Lower lobe of right lung (tissue), 2 donors: Measurements from ENCODE around the gene FBXO2. TPM values are rescaled to one million over a fixed set of nuclear protein-coding genes. Genes with fewer than 3 reads are reported as not detected.

Experiments
- ATAC-seq, 2 donors: fragments of 200-7000 bp; cut with Tn5 transposase; one replicate each; pipeline ENCODE4 v1.9.1; 2020 to 2022; ENCODE audit warnings: mild to moderate bottlenecking in 2 of 2, moderate library complexity in 2 of 2
- DNase-seq: peaks from one replicate; pipeline ENCODE4 v3.0.0-alpha.2; 2020
- H3K27ac ChIP-seq: fragments of 200-600 bp; one replicate; pipeline ENCODE4 v1.8.0; 2022
- H3K27me3 ChIP-seq: fragments of 200-600 bp; one replicate; pipeline ENCODE4 v1.8.0; 2022; ENCODE audit warnings: low read depth
- H3K36me3 ChIP-seq: fragments of 200-600 bp; one replicate; pipeline ENCODE4 v1.8.0; 2022; ENCODE audit warnings: mild to moderate bottlenecking
- H3K4me1 ChIP-seq: fragments of 200-600 bp; one replicate; pipeline ENCODE4 v1.8.0; 2022
- H3K4me3 ChIP-seq: fragments of 200-600 bp; one replicate; pipeline ENCODE4 v1.8.0; 2022; ENCODE audit warnings: mild to moderate bottlenecking
- H3K9me3 ChIP-seq: fragments of 200-600 bp; one replicate; pipeline ENCODE4 v1.8.0; 2022
- intact Hi-C: fragments of 100-400 bp; cut with DNase I; formaldehyde crosslinking; loops from one replicate; pipeline ENCODE4 v1.11.0; 2022
- total RNA-seq: library from RNA; stranded (reverse); fragmentation: NEBNext Ultra II Directional; extraction: Animal tissue kit (Norgen Biotek cat#: 25700); gene quantifications from one replicate; pipeline ENCODE4 v1.2.1, GENCODE V29; 2021
- TF ChIP-seq, protein P1 (sequence below): fragments of 200-600 bp; IDR thresholded peaks from one replicate; pipeline ENCODE4 v1.8.0; 2022; ENCODE audit warnings: antibody characterized with exemption, mild to moderate bottlenecking
- donor health status: DM: no; HTN: yes; CAD: no; lungs with severe emphysema.

FBXO2 gene
- total RNA-seq, 1 donor from 2014 or later, result 13.4 TPM

DNA sequence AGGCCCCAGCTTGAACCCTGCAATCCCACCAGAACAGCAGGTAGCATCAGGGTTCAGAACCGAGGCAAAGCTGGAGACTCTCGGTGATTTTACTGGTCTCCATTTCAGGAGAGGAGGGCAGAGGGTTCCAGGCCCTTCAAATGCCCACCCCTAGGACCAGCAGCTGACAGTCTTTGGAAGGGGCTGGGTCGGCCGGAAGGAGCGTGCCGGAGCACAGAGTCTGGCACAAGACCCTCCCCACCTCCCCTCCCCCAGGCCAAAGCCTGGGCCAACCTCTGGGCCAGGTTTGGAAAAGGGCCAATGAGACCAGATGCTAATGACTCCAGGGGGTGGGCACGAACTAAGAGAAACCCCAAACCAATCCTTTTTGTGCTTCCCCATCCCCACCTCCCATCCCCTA, 6.9 kb downstream of the FBXO2 start:
- Histone ChIP-seq H3K27ac (no peak overlapping the region), H3K36me3 (no peaks in the 10 kb centered on the region), H3K9me3 (no peaks in the 10 kb centered on the region), H3K27me3 (peaks cover 16% of the 10 kb centered on the region), H3K4me1 (peaks cover 30% of the 10 kb centered on the region), H3K4me3 (no peak overlapping the region)
- intact Hi-C loops, result loop anchor here (10.0 kb wide), 1 partner anchor 403 kb away; no protein-coding TSS in a partner anchor
- DNase-seq, result no peak
- TF ChIP-seq, protein P1, sequence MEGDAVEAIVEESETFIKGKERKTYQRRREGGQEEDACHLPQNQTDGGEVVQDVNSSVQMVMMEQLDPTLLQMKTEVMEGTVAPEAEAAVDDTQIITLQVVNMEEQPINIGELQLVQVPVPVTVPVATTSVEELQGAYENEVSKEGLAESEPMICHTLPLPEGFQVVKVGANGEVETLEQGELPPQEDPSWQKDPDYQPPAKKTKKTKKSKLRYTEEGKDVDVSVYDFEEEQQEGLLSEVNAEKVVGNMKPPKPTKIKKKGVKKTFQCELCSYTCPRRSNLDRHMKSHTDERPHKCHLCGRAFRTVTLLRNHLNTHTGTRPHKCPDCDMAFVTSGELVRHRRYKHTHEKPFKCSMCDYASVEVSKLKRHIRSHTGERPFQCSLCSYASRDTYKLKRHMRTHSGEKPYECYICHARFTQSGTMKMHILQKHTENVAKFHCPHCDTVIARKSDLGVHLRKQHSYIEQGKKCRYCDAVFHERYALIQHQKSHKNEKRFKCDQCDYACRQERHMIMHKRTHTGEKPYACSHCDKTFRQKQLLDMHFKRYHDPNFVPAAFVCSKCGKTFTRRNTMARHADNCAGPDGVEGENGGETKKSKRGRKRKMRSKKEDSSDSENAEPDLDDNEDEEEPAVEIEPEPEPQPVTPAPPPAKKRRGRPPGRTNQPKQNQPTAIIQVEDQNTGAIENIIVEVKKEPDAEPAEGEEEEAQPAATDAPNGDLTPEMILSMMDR, result no peak
- no peak for ATAC-seq

DNA sequence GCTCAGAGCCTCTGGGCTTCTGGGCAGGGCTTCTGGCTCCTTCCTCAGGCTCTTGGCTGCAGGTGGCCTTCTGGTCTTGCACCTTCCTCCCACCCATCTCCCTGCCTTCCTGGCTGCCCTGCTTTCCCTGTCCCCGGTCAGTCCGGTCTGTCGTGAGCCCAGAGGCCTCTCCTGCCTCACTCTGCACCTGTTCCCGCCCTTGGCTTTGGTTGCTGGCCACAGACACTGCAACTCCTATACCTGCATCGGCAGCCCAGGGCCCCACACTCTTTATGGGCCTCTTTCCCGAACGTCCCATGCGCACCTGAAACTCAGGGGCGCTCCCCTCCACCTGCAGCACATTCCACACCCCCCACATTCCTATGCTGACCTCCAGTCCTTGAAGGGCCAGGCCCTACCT, 7.9 kb downstream of the FBXO2 start:
- no peak overlapping the region for H3K4me3 ChIP-seq
- no peak overlapping the region for H3K27ac ChIP-seq
- intact Hi-C loops, result loop anchor here (10.0 kb wide), 1 partner anchor 402 kb away; no protein-coding TSS in a partner anchor
- DNase-seq (no peak), ATAC-seq (no peak)
- no peaks in the 10 kb centered on the region for H3K9me3 ChIP-seq
- H3K36me3 ChIP-seq, result no peaks in the 10 kb centered on the region
- H3K4me1 ChIP-seq, result peaks cover 30% of the 10 kb centered on the region
- TF ChIP-seq, protein P1, result no peak
- H3K27me3 ChIP-seq, result peaks cover 20% of the 10 kb centered on the region

DNA sequence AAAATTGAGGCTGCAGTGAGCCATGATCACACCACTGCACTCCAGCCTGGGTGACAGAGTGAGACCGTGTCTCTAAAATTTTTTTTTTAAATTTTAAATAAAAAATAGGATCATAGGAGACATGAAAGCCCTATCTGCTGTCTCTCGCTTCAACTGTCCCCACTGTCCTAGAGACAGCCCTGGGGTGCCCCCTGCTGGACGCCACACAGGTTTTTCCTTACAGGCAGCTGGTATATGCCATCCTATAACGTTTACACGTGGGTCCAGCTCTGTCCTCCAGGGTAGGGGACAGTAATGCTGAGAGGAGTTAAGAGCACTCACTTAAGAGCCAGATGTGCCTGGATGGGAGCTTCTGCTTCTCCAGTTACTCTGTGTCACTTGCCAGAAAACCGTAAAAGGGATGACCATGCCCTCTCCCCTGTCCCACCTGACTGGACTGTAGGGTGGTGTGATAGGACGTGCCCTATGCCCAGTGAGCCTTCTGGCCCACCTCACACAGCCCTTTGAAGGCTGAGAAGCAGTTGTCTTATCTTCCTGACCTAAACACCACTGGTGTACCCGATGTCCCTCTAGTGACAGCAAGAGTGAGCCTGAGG, 8.5 kb downstream of the FBXO2 start:
- H3K4me1 ChIP-seq, result peaks cover 26% of the 10 kb centered on the region
- peak in 1 of 2 donors; percentile 42 for ATAC-seq
- H3K9me3 ChIP-seq, result no peaks in the 10 kb centered on the region
- TF ChIP-seq, protein P1, result peak; percentile 81
- DNase-seq, result peak; percentile 85
- H3K4me3 ChIP-seq, result no peak overlapping the region
- intact Hi-C loops, result loop anchor here (10.0 kb wide), 1 partner anchor 401 kb away; no protein-coding TSS in a partner anchor
- H3K27me3 ChIP-seq, result peaks cover 25% of the 10 kb centered on the region
- H3K27ac ChIP-seq, result no peak overlapping the region
- H3K36me3 ChIP-seq, result no peaks in the 10 kb centered on the region

DNA sequence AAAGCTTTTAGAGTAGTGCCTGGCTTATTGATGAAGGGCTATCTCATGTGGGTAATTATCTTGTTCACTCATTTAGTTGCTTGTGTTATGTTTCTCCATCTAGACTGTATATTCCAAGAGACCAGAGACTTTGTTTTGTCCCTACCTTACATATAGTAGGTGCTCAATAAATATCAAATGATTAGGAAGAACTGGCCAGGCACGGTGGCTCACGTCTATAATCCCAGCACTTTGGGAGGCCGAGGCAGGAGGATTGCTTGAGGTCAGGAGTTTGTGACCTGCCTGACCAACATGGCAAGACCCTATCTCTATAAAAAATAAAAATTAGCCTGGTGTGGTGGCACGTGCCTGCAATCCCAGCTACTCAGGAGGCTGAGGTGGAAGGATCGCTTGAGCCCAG, 9.0 kb downstream of the FBXO2 start:
- DNase-seq (no peak), ATAC-seq (no peak)
- peaks cover 25% of the 10 kb centered on the region for H3K27me3 ChIP-seq
- no peaks in the 10 kb centered on the region for H3K9me3 ChIP-seq
- H3K4me1 ChIP-seq, result peaks cover 21% of the 10 kb centered on the region
- H3K36me3 ChIP-seq, result no peaks in the 10 kb centered on the region
- H3K4me3 ChIP-seq, result no peak overlapping the region
- TF ChIP-seq, protein P1, result no peak
- intact Hi-C loops, result loop anchor here (10.0 kb wide), 1 partner anchor 400 kb away; no protein-coding TSS in a partner anchor
- no peak overlapping the region for H3K27ac ChIP-seq

DNA sequence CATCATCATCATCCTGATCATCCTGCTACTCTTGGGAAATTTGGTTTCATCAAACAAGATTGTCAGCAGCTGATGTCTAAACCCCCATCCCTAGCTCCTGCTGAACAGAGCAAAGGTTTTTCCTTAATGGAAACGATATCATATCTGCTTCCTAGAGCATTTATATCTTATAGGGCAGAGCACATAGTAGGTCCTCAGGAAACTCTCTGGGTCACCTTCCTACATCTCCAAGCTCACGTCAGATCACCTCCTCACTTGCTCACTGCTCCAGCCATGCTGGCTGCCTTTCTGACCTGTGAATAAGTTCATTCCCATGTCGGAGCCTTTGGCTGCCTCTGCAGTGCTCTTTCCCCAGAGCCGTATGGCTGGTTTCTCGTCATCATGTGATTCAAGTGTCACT, 10.4 kb downstream of the FBXO2 start:
- TF ChIP-seq, protein P1, result no peak
- peaks cover 7% of the 10 kb centered on the region for H3K4me1 ChIP-seq

More for the DNA sequence above, 10.4 kb downstream of the FBXO2 start:
- Histone ChIP-seq H3K36me3 (no peaks in the 10 kb centered on the region), H3K4me3 (no peak overlapping the region), H3K27me3 (peaks cover 14% of the 10 kb centered on the region), H3K9me3 (no peaks in the 10 kb centered on the region), H3K27ac (no peak overlapping the region)
- no peak for DNase-seq
- intact Hi-C loops, result loop anchor here (10.0 kb wide), 1 partner anchor 399 kb away; no protein-coding TSS in a partner anchor
- no peak for ATAC-seq
